Fibroblast of skin of scalp (primary cell): ENCODE measurements around the gene SLIT2. TPM values are rescaled to one million over a fixed set of nuclear protein-coding genes. Genes with fewer than 3 reads are reported as not detected.
A peak's percentile ranks its signal among the peaks of the same experiment; 100 is the strongest.

Experiments used
- DNase-seq: peaks from one replicate; pipeline ENCODE4 v3.0.0-alpha.2; 2013
- polyA plus RNA-seq, 2 experiments: library from polyadenylated mRNA; unstranded; fragments of 120-200 nt; gene quantifications; one replicate each; pipeline ENCODE4 v1.2.1, GENCODE V29; 2013; ENCODE audit not compliant: insufficient read length in 2 of 2

The SLIT2 gene
- 36.6 TPM for polyA plus RNA-seq (2013, experiment 1 of 2; ENCODE audit: insufficient read length)
- polyA plus RNA-seq (2013, experiment 2 of 2; ENCODE audit: insufficient read length) = 38.4 TPM

DNA sequence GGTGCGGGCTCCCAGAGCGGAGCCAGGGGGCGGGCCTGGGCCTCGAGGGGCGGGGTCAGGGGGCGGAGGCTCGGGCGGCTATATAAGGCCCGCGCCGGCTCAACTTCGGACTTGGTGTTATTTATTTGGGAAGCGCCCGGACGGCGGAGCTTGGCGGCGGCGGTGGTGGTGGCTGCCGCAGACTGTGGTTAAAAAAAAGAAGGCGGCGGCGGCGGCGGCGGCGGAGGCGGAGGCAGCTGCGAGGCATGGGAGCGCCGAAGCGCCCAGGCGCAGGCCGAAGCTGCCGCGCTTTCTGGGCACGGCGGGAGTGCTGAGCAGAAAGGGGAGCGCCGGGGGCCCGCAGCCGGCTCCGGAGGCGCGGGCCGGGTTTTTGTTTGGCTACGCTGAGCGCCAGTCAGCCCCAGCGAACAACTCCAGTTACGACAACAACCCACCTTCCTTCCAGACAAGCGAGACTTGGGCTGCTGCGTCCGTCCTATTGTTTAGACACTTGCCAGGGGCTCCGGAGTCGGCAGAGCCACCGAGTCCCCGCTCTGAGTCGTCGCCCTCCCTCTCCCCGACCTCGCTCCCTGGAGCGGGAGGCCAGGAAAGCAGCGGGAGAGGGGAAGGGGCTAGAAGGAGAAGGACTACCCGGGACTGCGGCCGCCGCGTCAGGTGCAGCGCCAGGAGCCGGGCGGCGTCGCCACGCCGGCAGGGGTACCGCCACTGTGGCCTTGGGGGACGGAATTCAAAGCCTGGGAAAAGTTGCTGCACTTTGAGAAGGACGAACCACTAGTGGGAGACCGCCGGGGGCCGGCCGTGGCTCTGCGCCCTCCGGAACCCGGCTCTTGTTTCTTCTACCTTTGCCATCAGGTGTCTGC is at the start of gene SLIT2:
TSS of gene SLIT2 (plus strand) at position 110 of the 860 bp plus-strand sequence. CDS start 1,911 bp downstream, outside the sequence.
- peak; percentile 90 for DNase-seq

GRCh38 chr4:20203508-20203907 is 48.2 kb upstream of the SLIT2 start:
- peak; percentile 97 for DNase-seq

GRCh38 chr4:20217521-20217920 is 34.2 kb upstream of the SLIT2 start:
- DNase-seq = no peak

DNA sequence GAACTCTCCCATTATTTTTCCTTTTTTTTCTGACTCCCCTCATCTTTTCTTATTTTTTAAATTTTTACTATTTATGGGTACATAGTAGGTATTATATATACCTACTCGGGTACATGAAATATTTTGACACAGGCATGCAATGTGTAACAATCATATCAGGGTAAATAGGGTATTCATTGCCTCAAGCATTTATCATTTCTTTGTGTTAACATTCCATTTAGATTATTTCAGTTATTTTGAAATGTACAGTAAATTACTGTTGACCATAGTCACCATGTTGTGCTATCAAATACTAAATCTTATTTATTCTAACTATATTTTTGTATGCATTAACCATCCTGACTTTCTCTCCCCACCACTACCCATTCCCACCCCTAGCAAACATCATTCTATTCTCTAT is 33.8 kb upstream of the SLIT2 start:
- no peak for DNase-seq

- DNase-seq = peak; percentile 57
Measured at GRCh38 chr4:20219521-20219920, 32.2 kb upstream of the SLIT2 start.

DNA sequence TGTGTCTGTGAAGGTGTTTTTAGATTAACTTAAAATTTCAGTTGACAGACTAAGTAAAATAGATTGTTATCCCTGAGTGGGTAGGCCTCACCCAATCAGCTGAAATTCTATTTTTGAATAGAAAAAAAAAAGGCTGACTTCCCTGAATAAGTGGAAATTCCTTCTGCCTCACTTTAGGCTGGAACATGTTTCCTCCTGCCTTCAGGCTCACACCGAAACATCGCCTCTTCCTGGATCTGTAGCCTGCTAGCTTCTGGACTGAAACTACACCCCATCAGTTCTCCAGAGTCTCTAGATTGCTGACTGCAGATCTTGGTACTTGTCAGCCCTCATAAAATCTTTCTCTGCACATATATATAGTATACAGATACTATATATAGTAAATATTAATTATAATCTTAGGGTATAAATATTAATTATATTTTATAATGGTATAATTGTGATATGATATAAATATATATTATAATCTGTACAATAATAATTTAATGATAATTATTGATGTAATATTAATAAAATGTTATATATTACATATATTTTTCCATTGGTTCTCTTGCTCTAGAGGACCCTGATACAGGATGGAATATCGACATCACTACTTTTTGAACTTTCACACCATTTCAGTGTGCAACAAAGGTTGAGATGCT is 13.7 kb upstream of the SLIT2 start:
- no peak for DNase-seq

GRCh38 chr4:20248155-20248558 is 3.5 kb upstream of the SLIT2 start:
- peak; percentile 94 for DNase-seq

DNA sequence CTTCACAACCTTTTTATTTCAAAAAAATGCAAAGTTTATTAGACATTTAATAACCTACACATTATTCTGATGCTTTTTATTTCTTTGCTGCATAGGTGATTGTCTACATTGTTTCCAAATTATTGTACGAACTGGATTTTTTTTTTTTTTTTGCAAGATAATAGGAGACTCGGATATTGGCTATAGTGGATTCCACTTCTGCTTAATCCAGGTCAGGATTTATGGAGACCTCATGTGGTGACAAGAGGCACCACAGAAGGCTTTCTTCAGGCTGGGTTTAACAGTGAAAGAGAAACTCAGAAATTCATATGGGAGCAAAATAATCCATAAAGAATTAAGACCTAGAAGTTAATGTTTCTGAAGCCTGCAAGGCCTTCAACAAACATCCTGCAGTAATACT is 2.4 kb upstream of the SLIT2 start:
- peak; percentile 67 for DNase-seq

- no peak for DNase-seq
Measured at GRCh38 chr4:20251031-20251795, 492 bp upstream of the SLIT2 start.

DNA sequence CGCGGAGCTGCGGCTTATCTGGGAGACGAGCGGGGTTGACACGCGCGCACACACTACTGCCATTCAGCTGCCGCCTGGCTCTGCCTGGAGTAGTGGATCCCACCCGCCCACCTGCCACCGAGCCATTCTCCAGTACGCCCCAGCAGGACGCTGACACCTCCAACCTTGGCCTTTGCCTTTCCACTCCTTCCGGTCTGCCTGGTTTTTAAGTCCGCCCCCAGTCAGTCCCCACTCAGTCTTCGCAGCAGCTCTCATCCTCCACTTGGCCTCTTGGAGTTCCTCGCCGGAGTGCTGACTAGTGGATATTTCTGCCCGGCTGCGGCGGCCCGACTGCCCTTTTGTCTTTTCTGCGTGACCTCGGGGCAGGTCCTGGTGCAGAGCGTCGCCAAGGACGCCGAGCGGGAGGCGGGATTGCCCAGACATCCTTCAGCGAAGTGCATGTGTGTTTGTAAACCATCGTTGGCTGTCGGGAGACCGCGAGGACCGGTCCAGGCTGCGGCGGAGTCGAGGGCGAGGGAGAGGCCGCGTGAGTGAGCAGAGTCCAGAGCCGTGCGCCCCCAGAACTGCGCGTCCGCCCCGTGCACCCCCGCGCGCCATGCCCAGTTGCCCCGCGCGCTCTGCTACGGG is 1.1 kb downstream of the SLIT2 start:
- peak; percentile 49 for DNase-seq

DNA sequence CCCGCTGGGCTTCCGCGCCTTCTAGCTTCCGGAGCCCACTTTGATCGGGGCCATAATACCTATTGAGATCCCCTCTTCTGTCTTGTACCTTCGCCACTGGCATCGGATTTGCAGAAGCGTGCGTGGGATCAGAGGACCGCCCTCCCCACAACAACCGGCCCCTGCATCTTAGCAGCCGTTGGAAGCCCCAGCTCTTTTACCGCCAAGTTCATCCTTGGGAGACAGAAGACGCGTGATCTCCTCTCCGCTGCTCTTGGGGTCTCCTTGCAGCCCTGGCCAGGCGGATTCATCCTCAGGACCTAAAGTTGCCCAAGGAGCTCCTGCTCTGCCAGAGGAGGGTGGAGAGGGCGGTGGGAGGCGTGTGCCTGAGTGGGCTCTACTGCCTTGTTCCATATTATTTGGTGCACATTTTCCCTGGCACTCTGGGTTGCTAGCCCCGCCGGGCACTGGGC is 1.6 kb downstream of the SLIT2 start:
- DNase-seq = peak; percentile 8

- DNase-seq = peak; percentile 33
Measured at GRCh38 chr4:20253735-20254409, 2.2 kb downstream of the SLIT2 start.

GRCh38 chr4:20254511-20255250 is 3.0 kb downstream of the SLIT2 start:
- peak; percentile 53 for DNase-seq

DNA sequence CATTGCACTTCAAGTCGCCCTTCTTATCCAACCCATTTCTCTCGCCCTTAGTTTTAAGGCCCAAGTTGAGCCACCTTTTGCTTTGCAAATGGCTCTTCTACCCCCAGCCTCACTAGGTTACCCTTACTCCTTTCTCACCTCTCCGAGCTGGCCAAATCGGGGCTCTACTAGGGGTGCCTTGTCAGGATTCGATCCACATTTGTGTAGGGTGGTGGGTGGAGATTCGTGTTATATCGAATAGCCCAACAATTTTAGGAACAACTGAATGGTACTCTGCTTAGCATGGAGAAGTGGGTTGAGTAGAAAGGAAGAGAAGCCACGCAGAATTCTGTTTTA is 3.5 kb downstream of the SLIT2 start:
- no peak for DNase-seq

DNA sequence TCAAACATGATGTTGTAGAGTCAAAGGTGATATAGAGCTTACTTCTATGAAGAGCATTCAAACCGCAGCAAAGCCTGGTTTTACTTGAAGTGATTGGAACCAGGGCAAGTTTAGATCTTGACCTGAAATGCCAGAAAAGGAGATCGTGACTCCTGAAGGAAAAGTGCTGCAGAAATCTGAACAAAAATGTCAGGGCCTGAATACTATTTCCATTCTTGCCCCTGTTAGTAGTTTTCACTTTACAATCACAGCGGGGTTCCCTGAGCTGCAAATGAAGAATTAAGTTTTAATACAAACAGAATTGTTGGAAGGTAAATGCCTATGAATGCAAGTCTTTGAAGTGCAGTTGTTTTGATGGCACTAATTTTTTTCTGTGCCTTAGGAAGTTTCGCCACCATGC is 4.1 kb downstream of the SLIT2 start:
- no peak for DNase-seq

- peak; percentile 12 for DNase-seq
Measured at GRCh38 chr4:20256381-20256881, 4.7 kb downstream of the SLIT2 start.

DNA sequence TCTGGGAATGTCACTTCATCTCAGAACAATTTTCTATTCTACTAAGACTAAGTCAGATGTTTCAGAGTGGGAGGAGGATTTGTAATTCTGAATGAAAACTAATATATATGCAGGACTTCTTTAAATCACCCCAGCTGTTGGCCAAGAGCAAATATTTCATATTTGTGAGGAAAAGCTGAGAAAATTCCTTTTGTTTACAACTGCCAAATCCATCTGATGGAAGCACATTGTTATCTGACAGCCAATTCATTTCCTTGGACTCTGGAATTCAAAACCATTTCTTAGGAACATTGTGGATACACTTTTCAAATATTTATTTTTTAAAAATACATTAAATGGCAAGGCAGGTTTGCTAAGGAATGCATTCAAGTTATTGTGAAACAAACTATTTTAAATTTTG is 8.0 kb downstream of the SLIT2 start:
- DNase-seq = peak; percentile 59

- DNase-seq = no peak
Measured at GRCh38 chr4:20260821-20261220, 9.1 kb downstream of the SLIT2 start.

GRCh38 chr4:20262221-20262620 is 10.5 kb downstream of the SLIT2 start:
- no peak for DNase-seq

GRCh38 chr4:20264688-20265087 is 13.0 kb downstream of the SLIT2 start:
- no peak for DNase-seq

DNA sequence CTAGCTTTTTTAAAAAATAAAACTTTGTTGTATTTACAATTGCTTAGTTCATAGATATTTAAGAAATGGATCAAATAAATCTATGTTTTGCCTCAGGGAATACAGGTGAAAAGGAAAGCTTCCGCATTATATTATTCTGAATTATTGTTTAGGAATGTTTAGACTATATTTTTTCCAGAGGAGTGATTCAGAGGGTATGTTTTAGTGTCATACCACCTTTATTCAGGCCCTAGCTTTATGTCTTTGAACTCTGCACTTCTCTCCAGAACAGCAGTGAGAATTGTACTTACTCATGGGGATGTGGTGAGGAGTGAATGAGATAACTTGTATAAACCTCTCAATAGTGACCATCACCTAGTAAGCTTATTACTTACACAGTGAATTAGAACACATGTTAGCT is 14.0 kb downstream of the SLIT2 start:
- no peak for DNase-seq
